Neural cell (in vitro differentiated cells): Measurements from ENCODE around the gene SLC25A46. TPM values are rescaled to one million over a fixed set of nuclear protein-coding genes. Genes with fewer than 3 reads are reported as not detected.

Source experiments
- H2AFZ ChIP-seq: fragments of 200-600, 300-800 bp; sonication (generic), shearing (Covaris generic); 2 replicates; pipeline ENCODE4 v1.6.0; 2014; ENCODE audit warnings: low read depth, mild to moderate bottlenecking, antibody characterized with exemption, low read length, moderate library complexity
- H3F3A ChIP-seq: fragments of 200-600 bp; shearing (Covaris generic); 2 replicates; pipeline ENCODE4 v1.6.1; 2016; ENCODE audit warnings: mild to moderate bottlenecking, moderate library complexity, mixed read lengths, antibody characterized with exemption, low read length; ENCODE audit not compliant: insufficient read depth, poor library complexity, severe bottlenecking
- H3K27ac ChIP-seq: fragments of 200-600, 300-800 bp; sonication (generic), shearing (Covaris generic); 2 replicates; pipeline ENCODE4 v1.5.1; 2014; ENCODE audit warnings: mild to moderate bottlenecking, low read length, moderate library complexity
- H3K27me3 ChIP-seq: fragments of 300-800, 200-600 bp; sonication (generic), shearing (Covaris generic); 2 replicates; pipeline ENCODE4 v1.6.0; 2014; ENCODE audit warnings: mild to moderate bottlenecking, low read depth, low read length, moderate library complexity; ENCODE audit not compliant: insufficient read depth
- H3K36me3 ChIP-seq: fragments of 300-800, 200-600 bp; sonication (generic), shearing (Covaris generic); 2 replicates; pipeline ENCODE4 v1.5.1; 2014; ENCODE audit warnings: mild to moderate bottlenecking, antibody characterized with exemption, low read length, moderate library complexity; ENCODE audit not compliant: insufficient read depth
- H3K4me2 ChIP-seq: fragments of 300-800, 200-600 bp; sonication (generic), shearing (Covaris generic); 2 replicates; pipeline ENCODE4 v1.6.0; 2014; ENCODE audit warnings: mild to moderate bottlenecking, low read length
- H3K4me3 ChIP-seq: fragments of 300-800, 200-600 bp; sonication (generic), shearing (Covaris generic); 2 replicates; pipeline ENCODE4 v1.5.1; 2014; ENCODE audit warnings: mild to moderate bottlenecking, low read length, moderate library complexity
- H3K79me2 ChIP-seq: fragments of 200-600 bp; shearing (Covaris generic); replicated peaks from 2 replicates; pipeline ENCODE4 v1.6.0; 2014; ENCODE audit warnings: mild to moderate bottlenecking, low read length, moderate library complexity; ENCODE audit not compliant: insufficient read depth
- H3K9ac ChIP-seq: fragments of 300-800, 200-600 bp; sonication (generic), shearing (Covaris generic); 2 replicates; pipeline ENCODE4 v1.6.1; 2016; ENCODE audit warnings: mild to moderate bottlenecking, low read length, mixed read lengths
- H3K9me2 ChIP-seq: fragments of 200-600 bp; shearing (Covaris generic); 2 replicates; pipeline ENCODE4 v1.6.1; 2016; ENCODE audit warnings: mild to moderate bottlenecking, low read length, mixed read lengths; ENCODE audit not compliant: insufficient read depth
- H3K9me3 ChIP-seq: fragments of 200-600, 300-800 bp; sonication (generic), shearing (Covaris generic); 2 replicates; pipeline ENCODE4 v1.6.1; 2016; ENCODE audit warnings: mild to moderate bottlenecking, mixed run types, low read length, moderate library complexity, mixed read lengths
- H4K20me1 ChIP-seq: fragments of 200-600 bp; shearing (Covaris generic); 2 replicates; pipeline ENCODE4 v1.6.1; 2016; ENCODE audit warnings: mild to moderate bottlenecking, mixed run types; ENCODE audit not compliant: insufficient read depth
- CTCF ChIP-seq: fragments of 450-650 bp; IDR thresholded peaks from 2 replicates; pipeline ENCODE4 v1.5.1; 2014; ENCODE audit warnings: antibody characterized with exemption, mild to moderate bottlenecking, moderate library complexity; ENCODE audit not compliant: poor library complexity, severe bottlenecking
- EP300 ChIP-seq: fragments of 450-650 bp; conservative IDR thresholded peaks from 2 replicates; pipeline ENCODE4 v1.6.1; 2014; ENCODE audit warnings: antibody characterized with exemption, mild to moderate bottlenecking, moderate library complexity; ENCODE audit not compliant: poor library complexity, severe bottlenecking
- EZH2 ChIP-seq: fragments of 200-600, 300-800 bp; shearing (Covaris generic), sonication (generic); IDR thresholded peaks from 2 replicates; pipeline ENCODE4 v1.6.1; 2014; ENCODE audit warnings: antibody characterized with exemption, low read length, borderline replicate concordance, mild to moderate bottlenecking; ENCODE audit not compliant: insufficient read depth, poor library complexity, severe bottlenecking
- MXI1 ChIP-seq: fragments of 450-650 bp; conservative IDR thresholded peaks from 2 replicates; pipeline ENCODE4 v1.6.1; 2014; ENCODE audit warnings: antibody characterized with exemption, mild to moderate bottlenecking; ENCODE audit not compliant: poor library complexity, severe bottlenecking
- POLR2AphosphoS5 ChIP-seq: IDR thresholded peaks from 2 replicates; pipeline ENCODE4 v1.6.1; 2012
- RAD21 ChIP-seq: fragments of 450-650 bp; conservative IDR thresholded peaks from 2 replicates; pipeline ENCODE4 v1.6.1; 2014; ENCODE audit warnings: antibody characterized with exemption, mild to moderate bottlenecking, moderate library complexity
- REST ChIP-seq: IDR thresholded peaks from 2 replicates; pipeline ENCODE4 v1.6.1; 2012; ENCODE audit warnings: borderline replicate concordance
- SMC3 ChIP-seq: fragments of 450-650 bp; conservative IDR thresholded peaks from 2 replicates; pipeline ENCODE4 v1.6.1; 2014; ENCODE audit warnings: antibody characterized with exemption, mild to moderate bottlenecking, moderate library complexity; ENCODE audit not compliant: poor library complexity
- TAF1 ChIP-seq: IDR thresholded peaks from 2 replicates; pipeline ENCODE4 v1.6.1; 2012; ENCODE audit warnings: low read depth
- polyA plus RNA-seq: library from polyadenylated mRNA; depleted of rRNA; stranded (reverse); fragments of >200 nt; gene quantifications from 2 replicates; pipeline ENCODE4 v1.2.3, GENCODE V29; 2014

SLC25A46 gene
- polyA plus RNA-seq, 1 donor from 2014 or later, result 118 TPM

GRCh38 chr5:110769000-110769681 lies 30.3 kb downstream of the SLC25A46 start:
- Histone ChIP-seq H3K27me3 (no peaks in the 10 kb centered on the region), H3K79me2 (no peaks in the 10 kb centered on the region), H4K20me1 (no peaks in the 10 kb centered on the region), H3K9ac (no peak overlapping the region), H3K9me3 (no peaks in the 10 kb centered on the region), H3F3A (no peaks in the 10 kb centered on the region), H3K4me3 (no peak overlapping the region), H2AFZ (no peak overlapping the region), H3K9me2 (no peaks in the 10 kb centered on the region), H3K27ac (no peak overlapping the region), H3K36me3 (no peaks in the 10 kb centered on the region), H3K4me2 (no peak overlapping the region)
- TF ChIP-seq MXI1 (no peak), EZH2 (no peak), SMC3 (no peak), CTCF (no peak), POLR2AphosphoS5 (no peak)

- Histone ChIP-seq H3F3A (no peaks in the 10 kb centered on the region), H3K4me2 (no peak overlapping the region), H3K79me2 (no peaks in the 10 kb centered on the region), H4K20me1 (no peaks in the 10 kb centered on the region), H2AFZ (no peak overlapping the region), H3K9me3 (no peaks in the 10 kb centered on the region), H3K27ac (no peak overlapping the region), H3K9me2 (no peaks in the 10 kb centered on the region), H3K4me3 (no peak overlapping the region), H3K9ac (no peak overlapping the region), H3K27me3 (no peaks in the 10 kb centered on the region), H3K36me3 (no peaks in the 10 kb centered on the region)
- TF ChIP-seq RAD21, result no peak
- TF ChIP-seq SMC3, result no peak
- no peak for TF ChIP-seq TAF1
- no peak for TF ChIP-seq POLR2AphosphoS5
- no peak for TF ChIP-seq REST
- TF ChIP-seq EZH2, result no peak
- no peak for TF ChIP-seq CTCF
- no peak for TF ChIP-seq EP300
- no peak for TF ChIP-seq MXI1
These were observed 31.5 kb downstream of the SLC25A46 start for GRCh38 chr5:110770286-110770685.
